HG03571 (cell line): ENCODE data around the gene TMCC1.

Source experiments
- ATAC-seq: cut with Tn5 transposase; IDR thresholded peaks from one replicate; pipeline ENCODE4 v1.9.1; 2021; ENCODE audit not compliant: unreplicated experiment

TMCC1 gene

DNA sequence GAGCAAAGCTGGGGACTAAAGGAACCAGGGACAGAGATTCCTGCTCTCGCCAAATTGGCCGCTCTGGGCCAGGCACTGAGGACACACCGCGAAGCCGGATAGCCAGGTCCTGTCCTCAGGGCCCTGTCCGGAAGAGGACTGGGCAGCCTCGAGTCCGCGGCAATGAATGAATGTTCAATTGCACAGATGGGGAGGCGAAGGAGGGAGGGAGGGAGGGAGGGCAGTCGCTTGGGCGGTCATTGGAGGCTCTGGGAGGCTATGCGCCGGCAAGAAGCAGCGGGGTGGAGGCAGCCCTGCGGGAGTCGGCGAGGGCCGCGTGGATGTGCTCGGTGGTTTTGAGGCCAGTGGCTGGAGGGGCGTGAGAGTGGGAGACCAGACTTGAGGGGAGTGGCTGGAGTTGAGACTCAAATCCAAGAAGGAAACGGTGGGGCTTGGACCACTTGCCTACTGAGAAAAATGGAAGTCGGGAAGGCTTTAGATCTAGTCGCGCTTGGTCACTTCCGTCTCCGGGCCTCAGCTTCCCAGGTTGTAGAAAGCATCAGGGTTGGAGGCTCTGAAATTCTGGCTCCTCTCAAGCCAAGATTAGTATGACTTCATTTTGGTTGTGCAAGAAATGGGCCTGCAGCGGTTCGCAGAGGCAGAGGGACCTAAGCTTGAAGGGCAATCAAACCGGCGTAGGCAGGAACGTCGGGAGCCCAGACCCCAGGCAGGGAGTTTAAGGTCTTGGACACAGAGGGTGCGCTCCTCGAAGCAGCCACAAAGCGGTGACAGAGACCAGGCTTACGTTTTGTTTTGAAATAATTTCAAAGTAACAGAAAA, 266.0 kb downstream of the TMCC1 start:
- no peak for ATAC-seq

DNA sequence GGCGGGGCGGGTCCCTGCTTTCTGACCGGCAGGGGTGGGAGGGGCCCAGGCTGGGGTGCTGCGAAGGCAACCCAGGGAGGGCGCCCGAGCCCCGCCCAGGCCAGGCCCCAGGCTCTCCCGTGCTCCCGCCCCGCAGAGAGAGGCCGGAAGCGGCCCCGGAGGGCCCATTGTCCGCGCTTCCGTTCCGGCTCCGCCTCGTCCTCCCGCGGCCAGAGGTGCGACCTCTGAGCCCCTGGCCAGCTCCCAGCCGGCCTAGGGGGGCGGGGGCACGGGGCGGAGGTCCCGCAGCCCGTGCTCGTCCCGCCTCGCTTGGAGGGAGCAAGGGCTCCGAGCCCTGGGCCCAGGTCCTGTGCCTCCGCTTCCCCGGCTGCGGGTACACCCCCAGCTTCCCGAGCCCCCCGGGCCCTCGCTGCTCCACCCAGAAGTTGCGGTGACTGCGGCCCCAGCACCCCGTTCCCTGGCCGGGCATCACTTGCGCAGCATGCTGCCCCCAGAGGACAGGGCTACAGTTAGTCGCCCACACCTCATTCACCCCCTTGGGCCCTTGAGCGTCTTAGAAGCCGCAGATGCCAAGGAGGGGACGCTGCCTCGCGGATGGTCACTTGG, 266.7 kb downstream of the TMCC1 start:
- ATAC-seq = peak; percentile 96

DNA sequence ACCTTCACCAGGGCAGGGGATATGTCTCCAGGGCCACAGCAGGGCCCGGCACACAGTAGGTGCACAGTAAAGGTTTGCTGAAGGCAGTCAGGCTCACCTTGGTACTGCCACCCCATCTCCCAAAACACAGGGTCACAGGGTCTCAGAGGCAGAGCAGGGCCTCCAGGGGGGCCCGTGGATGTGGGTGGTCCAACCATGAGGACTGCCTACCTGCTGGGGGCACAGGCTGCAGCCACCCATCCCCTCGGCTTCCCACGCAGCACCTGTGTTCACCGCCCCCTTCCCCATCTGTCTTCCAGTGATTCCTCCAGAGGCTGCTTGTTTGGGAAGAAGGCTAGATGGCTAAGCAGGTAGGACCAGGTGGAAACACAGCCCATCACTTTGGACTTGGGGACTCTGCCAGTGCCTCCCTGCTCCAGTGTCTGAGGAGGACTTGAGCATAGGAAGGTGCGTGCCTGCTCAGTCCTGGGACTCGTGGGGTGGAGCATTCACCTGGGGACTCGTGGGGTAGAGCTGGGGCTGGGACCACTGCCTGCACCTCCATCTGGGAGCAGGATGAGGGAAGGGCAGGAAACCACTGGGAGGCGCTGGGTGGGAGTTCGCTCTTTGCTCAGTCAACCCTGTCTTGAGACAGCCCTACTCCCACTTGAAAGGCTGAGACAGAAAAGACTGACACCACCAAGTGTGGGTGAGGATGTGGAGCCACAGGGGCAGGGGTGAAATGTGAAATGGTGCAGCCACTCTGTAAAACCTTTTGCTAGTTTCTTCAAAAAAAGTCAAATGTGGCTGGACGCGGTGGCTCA, 268.2 kb downstream of the TMCC1 start:
- no peak for ATAC-seq

DNA sequence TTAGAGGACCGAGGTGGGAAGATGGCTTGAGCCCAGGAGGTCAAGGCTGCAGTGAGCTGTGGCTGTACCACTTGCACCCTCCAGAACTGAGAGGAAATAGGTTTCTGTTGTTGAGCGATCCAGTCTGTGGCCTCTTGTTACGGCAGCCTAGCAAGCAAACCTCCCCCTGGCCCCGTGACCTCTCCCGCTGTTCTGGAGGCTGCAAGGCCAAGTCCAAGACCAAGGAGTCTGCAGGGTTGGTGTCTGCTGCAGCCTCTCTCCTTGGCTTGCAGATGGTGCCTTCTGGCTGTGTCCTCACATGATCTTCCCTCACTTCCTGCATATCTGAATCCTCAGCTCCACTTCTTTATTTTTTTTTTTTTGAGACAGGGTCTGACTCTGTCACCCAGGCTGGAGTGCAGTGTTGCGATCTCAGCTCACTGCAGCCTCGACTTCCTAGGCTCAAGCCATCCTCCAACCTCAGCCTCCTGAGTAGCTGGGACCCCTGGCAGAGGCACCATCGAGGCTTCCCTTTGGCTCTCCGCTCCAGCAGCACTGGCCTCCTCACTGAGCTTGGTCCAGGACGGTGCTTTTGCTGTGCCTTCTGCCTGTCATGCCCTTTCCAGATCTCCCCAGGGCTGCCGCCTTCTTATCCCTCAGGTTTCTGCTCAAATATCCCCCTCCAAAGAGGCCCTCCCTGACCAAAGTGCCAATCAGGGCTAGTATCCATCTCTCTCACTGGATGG, 269.0 kb downstream of the TMCC1 start:
- ATAC-seq = no peak

DNA sequence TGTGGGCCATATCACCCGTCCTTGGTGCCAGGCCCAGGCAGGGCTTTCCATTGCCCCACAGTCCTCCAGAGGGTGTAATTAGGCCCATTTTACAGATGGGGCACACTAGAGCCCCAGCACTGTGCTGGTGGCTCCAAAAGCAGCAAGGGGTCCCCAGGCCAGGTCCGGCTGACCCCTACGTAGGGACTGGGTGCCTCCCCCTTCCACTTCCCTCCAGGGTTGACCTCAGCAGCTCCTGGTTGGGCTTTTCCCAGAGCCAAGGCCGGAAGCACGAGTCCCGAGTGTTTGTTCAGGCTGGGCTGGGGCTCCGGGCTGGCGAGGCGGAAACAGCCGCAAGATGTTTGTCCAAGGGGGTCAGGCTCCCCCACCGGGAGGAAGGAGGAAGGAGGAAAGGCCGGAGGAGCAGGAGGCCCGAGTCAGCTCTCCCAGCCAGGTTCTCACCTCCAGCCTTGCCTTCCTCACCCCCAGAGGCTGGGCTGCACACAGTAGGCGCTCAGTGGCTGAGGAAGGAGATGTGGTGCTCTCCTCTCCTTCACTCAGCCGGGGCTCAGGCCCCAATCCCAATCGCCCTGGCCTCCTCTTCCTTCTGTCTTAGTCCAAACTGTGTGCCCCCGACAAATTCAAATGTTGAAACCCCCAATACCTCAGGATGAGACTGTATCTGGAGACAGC, 269.9 kb downstream of the TMCC1 start:
- ATAC-seq = no peak

DNA sequence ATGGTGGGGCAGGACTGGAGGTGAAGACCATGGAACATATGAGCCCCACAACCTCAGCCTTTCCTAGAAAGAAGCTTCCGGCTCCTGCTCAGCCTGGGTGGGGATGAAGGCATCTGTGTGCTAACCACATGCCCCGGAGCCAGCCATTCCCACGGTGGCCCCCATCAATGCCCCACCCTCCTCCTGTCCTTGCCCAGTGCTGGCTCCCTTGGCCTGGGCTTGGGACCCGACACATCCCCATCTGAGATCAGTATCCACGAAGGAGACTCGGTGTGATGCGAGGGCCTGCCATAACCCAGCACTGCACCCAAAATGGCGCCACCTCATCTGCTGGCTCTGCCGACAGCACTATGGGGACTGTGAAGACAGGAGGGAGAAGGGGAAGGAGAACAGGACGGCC, 270.6 kb downstream of the TMCC1 start:
- ATAC-seq = no peak

DNA sequence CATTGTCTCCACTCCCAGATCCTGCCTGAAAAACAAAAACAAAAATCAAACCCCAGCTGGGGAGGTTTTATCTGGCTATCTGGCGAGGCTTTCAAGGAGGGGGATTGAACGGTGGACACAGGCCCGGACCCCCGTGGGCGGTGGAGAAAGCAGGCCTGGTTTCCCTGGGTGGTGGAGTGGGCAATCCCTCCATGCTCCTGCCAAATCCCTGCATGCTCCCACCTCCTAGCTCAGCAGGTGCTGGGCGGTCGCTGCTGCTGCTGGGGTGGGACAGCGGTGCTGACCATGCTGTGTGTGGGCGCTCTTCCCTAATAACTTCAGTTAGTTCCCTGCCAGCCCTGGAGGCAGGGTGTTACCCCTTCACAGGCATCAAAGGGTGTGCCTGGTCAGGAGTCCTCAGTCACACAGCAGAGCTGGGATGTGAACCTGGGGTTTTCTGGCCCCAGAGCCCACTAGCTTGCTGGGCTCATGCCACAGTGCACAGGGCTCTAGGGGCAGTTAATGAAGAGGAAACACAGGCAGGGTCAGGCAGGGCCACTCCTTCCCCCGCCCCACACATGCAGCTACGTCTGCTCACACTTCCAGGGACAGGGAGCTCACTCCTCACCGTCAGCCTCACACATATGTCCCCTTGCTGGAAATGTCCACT, 271.2 kb downstream of the TMCC1 start:
- ATAC-seq = no peak

DNA sequence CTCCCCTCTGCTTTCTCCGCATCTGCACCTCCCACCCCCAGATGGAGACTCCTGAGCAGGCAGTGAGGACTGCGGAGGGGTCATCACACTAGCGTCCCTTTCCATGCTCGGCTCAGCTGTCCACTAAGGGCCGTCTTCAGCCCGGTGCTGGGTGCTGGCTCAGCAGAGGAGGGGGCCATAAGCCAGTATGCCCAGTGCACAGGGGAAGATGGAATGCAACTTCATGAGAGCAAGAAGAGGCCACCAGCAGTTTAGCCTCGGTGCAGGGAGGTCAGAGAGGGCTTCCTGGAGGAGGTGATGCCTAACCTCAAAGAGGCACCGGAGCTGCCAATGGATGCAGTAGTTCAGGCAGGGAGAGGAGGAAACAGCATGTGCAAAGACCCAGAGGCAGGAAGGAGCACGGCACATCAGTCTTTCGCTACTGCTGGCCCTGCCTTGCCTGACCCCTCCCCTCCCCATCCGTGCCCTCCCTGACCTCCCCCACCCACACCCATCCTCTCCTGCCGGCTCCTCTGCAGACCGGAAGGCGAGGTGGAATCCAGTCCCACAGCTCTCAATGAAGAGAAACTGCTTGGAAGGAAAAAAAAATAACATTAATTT, 271.8 kb downstream of the TMCC1 start:
- no peak for ATAC-seq

DNA sequence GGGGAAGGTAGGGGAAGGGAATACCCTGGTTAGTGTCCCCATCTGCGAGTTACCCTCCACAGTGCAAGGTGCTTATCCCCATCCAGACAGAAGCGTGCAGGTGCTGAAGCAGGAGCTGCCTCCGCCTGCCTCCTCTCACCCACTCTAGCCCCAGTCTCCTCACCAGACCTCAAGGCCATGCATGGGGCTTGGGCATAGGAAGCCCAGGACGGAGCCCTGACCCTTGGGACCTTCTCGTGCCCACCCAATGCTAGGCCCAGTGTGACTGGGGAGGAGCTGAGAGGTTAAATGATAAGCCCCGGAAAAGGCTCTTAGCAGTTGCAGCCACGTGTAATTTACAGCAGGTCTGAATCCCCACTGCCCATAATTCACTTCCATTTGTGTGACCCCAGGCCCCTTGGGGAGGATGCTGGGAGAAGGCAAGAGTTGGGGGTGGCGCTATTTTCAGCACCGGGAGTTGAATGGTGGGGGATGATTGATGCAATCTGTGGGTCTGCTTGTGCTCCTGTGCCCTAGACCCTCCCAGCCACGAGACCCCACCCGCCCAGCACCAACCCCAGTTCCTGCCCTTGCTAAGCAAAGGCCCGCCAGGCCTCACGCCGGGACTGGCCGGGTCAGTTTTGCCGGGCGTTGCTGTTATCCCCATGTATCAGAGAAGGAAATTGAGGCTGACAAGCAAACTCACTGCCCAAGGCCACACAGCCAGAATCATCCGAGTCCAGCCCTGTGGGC, 272.5 kb downstream of the TMCC1 start:
- ATAC-seq = no peak

DNA sequence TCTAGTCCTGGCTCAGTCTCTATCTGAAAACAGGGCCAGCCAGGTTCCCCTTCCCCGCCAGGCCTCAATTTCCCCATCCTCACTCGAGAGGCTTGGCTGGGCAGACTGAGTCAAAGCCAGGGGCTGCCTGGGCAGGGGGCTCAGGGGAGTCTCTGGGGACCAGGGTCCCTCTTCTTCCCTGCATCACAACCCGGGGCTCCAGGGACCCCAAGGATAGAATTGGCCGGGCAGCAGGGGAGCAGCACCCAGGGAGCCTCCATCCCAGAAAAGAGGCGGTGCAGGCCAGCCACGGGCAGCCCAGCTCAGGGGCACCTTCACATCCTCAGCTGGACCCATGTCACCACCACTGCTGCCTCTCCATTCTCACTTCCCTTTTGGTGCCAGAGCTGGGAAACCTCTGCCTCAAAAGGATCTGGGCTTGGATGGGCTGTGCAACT, 273.8 kb downstream of the TMCC1 start:
- ATAC-seq = no peak

DNA sequence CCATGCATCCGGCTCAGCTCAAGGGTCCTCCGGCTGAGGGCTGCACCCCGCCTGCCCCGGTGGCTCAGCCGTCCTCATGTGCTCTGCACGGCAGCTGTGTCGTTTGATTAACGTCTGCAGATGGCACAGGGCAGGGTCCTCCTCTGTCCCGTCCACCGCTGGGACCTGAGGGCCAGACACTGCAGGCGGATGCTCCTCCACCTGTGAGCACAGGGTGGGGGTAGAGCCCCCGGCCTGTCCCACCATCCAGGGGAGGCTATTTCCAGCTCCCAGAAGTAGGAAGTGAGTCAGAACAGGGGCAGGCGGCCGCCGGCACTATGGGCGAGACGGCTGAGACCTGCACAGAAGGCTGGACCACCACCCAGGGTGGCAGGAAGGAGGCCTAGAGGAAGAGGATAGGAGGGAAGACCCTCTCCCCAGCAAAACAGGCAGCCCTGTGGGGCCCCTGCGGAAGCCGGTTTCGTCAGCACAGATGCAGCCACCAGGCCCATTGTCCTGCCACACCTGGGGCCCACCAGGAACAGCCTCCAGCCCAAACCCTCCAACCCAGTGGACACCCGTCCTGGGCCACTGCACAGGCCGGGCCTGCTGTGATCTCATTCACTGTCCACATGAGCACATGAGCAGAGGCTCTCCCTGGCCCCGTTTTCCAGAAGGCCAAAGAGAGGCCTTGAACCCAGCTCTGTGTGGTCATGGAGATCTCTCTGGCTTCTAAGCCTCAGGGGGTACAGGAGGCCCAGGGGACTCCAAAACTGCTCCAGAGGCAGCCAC, 274.4 kb downstream of the TMCC1 start:
- ATAC-seq = no peak

DNA sequence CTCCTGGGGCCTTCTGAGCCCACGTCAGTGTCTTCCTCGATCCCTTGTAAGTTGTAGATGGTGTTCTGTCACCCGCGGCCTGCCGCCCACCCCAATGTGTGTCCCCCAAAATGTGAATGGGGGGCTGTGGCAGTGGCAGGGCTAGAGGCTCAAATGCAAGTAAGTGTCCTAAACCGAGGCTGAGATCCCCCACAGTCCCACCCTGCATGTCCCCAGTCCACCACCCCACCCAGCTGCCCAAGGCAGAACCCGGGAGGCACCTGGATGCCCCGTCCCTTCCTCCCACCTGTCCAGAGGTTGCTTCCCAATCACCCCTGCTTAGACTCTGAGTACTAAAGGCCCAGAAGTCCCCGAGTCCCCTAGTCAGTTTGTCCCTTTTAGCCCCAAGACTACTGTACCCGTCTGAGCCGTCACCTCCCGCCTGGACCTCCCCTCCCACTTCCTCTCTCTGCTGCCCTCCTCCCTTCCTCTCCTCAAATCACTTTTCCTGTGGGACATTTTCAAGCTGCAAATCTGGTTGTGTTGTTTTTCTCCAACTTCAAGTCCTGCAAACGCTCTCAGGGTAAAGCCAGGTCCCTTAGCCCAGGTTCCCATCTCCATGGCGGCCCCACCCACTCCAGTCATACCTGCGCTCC, 275.2 kb downstream of the TMCC1 start:
- no peak for ATAC-seq

DNA sequence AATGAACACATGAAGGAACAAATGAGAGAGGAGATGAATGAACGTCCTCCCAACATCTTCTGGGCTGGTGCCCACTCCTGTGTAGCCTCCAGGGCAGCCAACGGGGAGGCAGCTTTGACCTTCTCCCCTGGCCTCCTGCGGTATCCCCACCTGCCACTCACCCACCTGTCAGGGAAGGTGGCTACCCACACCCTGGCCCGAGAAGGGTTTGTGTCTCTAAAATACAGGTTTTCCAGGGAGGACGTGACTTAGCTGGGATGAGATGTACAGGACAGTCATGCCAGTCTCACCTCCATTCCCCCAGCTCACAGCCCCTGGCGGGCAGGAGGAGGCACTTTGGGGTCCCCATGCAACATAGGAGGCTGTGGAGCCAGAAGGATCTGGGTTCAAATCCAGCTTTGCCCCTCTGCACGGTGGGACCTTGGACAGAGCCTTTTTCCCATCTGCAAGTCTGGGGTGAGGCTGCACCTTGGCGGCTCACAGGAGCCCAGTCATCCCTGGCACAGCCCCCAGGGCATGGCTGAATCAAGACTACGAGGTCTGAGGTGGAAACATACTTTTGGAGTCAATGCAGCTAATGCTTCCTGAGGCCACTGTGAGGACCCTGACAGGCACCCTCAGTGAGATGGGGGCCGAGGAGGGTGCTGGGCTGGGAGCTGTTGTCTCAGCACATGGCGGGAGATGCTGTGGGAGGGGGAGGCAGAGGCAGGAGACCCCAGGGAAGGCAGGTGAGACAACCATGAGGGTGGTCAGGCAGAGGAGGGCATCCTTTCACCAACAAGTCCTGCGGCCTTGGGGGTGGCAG, 275.9 kb downstream of the TMCC1 start:
- no peak for ATAC-seq

DNA sequence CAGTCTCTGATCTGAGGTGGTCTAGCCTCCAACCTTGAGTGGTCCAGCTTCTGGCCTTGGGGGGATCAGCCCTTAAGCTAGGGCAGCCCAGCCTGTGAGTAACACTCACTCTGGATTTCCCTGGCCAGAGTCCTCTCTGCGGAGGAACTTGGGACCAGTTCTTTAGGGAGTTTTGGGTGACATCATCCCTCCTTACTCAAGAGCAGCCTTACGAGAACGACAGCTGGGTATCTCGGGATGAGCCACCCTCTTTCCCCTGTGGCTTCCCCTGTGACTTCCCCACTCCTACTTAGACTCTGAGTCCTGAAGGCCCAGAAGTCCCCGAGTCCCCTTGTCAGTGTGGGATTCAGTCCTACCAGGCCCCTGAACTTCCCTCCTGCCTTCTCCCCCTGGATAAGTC, 276.8 kb downstream of the TMCC1 start:
- ATAC-seq = no peak

DNA sequence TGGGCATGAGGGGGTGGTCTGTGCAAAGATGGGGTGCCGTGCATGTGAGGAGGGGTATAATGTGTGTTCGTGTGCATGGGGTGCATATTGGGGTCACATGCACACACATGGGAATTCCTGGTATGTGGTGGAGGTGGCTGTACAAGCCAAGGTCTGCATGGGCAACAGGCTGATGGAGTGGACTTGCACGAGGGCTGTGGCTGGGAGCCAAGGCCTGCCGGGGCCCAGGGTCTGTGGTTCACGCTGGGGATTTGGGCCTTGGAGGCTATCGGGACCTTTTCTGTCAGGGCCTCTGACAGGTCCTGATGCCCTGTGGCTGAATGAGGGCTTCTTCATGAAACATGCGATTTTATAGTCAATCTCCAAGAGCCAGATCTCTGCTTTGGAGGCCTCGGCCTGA, 277.2 kb downstream of the TMCC1 start:
- ATAC-seq = no peak

DNA sequence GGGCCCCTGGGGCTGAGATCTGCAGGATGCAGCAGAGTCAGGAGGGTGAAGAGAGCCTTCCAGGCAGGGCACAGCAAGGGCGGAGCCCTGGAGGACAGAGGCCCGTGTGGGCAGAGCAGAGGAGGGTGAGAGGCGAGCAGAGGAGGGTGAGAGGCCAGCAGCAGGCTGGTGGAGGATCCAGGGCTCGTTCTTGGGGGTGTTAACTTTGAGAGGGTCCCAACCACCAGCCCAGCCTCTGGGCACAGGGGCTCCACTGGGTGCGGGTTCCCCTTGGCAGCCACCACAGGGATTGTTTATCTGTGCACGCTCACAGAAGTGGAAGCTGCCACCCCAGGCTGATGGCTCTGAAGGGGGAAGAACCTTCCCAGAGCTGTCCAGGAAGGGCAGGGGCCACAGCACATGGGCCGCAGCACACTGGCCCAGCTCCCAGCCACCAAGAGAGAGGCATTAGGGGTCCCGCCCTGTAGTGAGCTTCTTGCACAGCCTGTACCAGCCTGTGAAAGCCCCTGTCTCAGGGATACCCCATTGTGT, 277.7 kb downstream of the TMCC1 start:
- no peak for ATAC-seq

DNA sequence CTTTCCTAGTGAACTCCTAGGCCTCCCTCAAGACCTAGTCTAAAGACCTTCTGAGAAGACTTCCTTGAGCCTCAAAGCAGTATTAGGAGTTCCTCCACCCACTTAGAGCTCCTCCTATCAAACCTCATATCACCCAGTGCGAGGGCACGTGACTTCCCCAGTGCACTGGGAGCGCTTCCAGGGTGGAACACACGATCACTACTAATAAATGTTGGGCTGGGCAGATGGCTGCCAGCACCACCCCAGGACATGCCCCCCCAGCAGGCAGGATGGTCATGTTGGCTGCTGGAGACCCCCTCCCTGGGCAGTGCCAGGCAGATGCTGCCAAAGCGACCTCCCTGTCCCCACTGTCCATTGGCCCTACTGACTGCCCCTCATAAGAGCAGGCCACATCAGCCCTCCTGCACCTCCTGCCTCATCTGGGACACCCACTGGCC, 278.6 kb downstream of the TMCC1 start:
- ATAC-seq = no peak
